Suppressor macrophage (primary cell): ENCODE results near the gene RNASE9.
"Not testable (repeated sequence)": the region's sequence is repeated elsewhere in the genome, so short reads cannot be mapped to it uniquely, and the experiment has no call there.

Experiments used
- DNase-seq, 4 experiments: peaks; one replicate each; pipeline ENCODE4 v3.0.0-alpha.2; 2020 to 2022

Gene RNASE9

GRCh38 chr14:20515846-20516245, 45.0 kb downstream of the RNASE9 start:
- no peak for DNase-seq

GRCh38 chr14:20512177-20512905, 48.5 kb downstream of the RNASE9 start:
- DNase-seq, result peak; percentile 14 to 47 (median 31)

GRCh38 chr14:20508367-20508766, 52.5 kb downstream of the RNASE9 start:
- DNase-seq, result no peak

DNA sequence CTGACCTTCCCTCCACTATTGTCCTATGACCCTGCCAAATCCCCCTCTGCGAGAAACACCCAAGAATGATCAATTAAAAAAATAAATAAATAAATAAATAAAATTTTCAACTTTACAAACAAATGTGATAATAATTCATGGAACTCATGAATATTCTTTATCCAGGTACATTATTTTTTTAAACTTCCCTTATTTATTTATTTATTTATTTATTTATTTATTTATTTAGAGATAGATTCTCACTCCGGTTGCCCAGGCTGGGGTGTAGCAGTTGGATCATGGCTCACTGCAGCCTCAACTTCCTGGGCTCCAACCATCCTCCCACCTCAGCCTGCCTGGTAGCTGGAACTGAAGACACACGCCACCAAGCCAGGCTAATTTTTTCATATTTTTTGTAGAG, 53.3 kb downstream of the RNASE9 start:
- DNase-seq, result not testable (repeated sequence)

GRCh38 chr14:20506752-20507151, 54.1 kb downstream of the RNASE9 start:
- not testable (repeated sequence) for DNase-seq

DNA sequence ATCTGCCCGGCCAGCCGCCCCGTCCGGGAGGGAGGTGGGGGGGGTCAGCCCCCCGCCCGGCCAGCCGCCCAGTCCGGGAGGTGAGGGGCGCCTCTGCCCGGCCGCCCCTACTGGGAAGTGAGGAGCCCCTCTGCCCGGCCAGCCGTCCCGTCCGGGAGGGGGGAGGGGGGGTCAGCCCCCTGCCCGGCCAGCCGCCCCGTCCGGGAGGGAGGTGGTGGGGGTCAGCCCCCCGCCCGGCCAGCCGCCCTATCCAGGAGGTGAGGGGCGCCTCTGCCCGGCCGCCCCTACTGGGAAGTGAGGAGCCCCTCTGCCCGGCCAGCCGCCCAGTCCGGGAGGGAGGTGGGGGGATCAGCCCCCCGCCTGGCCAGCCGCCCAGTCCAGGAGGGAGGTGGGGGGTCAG, 54.6 kb downstream of the RNASE9 start:
- DNase-seq, result not testable (repeated sequence)
